GM21423 (cell line): ENCODE data around the gene LHX3.

Source experiments
- ATAC-seq: cut with Tn5 transposase; IDR thresholded peaks from one replicate; pipeline ENCODE4 v1.9.1; 2021; ENCODE audit warnings: mild to moderate bottlenecking, moderate library complexity; ENCODE audit not compliant: unreplicated experiment

The LHX3 gene

DNA sequence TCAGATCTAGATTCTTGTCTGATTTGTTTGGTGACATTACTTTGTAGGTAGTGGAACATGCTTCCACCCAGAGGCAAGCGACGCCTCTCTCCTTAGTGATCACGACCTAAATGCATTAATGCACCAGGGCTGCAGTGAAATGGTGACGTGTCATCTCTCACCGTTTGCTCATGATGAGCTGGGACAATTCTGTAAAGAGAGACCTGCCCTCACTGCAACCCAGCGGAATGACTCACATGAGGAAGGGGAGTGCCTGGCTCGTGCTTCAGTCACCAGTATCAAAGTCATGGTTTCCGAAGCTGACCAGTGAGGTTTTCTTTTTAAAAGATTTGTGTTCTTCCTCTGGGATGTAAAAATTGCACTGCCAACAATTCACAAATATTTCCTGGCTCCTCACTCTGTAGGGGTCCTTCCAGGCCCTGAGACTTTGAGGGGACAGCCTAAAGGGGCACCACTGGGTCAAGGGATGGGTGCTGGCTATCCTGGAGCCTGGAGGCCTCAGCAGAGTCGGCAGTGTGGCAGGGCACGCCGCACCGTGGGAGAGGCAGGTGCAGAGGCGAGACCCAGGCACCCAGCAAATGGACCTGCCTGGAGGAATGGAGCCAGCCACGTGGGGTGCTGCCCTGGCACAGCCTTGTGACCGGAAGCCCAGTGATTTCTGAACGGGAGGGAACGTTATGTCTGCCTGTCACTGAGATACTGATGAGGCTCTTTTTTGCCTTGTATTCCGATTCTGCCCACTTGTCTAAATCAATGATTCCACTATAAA is 23.4 kb upstream of the LHX3 start:
- no peak for ATAC-seq

DNA sequence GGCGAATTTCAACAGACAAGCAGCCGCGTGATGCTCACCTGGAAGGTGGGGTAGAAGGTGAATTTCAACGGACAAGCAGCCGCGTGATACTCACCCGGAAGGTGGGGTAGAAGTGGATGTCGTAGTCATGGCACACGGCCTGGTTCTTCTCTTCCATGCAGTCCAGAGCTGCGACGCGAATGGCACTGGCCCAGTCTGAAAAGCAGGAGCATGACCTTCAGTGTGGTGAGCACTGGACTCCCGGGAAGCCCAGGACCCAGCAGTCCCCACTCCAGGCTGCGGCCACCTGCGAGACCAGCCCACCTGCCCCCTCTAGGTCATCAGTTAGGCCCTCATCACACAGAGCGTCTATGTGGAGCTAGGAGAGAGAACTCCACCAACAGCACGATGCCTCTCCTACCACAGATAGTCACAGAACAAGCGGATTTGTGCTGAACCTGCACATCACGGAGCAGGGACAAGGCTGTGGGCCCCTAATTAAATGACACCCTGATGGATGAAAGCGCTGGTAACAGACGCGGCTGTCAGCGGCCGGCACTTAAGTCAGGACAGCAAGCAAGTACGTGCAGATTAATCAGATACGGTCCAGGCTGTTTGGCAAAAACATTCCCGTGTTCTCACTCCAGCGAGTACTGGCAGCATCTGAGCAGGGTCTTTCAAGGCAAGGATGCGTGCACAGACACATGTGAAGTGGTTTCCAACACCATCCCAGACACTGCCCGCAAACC is 21.9 kb upstream of the LHX3 start:
- no peak for ATAC-seq

DNA sequence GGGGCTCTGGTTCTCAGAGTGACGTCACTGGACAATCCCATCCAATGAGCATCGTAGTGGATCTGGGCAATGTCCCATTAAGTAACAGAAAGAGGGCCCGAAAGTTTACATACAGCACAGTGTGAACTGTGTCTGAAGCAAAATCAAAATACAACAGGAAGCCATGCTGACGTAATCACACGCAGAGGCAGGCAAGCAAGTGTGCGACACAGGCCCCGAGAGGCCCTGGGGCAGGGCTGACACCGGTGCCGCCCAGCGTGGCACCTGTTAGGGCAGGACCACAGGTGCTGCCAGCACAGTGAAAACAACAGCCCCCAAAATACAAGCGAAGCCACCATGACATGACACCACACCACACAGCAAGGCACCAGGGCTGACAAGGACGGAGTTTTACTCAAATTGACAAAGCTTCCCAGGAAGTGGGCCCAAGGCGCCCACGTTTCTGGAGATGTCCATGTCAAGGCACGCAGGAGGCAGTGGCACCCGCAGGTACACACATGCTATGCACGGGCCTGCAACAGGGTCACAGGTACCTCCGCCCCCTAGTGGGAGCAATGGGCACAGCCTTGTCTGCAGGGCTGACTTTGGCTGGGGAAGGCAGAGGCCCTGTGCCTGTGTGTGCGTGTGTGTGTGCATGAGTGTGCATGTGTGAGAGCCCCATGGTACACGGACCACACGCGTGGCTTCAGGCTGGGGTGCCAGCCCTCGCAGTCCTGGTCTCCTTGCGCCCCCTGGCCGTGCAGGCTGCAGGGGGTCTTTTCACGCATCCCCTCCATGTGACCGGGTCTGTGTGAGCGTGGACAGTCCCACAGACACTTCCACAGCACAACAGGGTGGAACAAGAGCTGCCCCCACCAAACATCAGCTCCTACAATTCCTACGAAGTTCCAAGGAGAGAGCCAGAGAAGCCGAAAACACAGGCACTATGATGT is 21.1 kb upstream of the LHX3 start:
- ATAC-seq, result peak; percentile 55

DNA sequence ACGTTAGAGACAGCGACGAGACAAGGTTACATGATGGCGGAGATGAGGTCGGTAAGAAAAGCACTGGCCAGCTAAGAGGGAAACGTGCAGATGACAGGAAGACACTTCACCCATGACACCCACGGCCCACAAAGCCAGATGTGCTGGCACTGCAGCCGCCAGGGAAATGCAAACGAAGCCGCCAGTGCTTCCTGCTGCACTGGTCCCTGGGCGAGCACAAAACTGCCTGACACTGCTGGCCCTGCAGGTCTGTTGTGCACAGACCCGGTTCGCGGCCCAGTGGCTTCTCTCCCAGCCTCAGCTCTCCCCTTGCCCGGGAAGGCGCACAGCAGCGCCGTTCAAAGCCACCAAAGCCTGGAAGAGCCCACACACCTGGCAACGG is 20.4 kb upstream of the LHX3 start:
- ATAC-seq, result peak; percentile 63

DNA sequence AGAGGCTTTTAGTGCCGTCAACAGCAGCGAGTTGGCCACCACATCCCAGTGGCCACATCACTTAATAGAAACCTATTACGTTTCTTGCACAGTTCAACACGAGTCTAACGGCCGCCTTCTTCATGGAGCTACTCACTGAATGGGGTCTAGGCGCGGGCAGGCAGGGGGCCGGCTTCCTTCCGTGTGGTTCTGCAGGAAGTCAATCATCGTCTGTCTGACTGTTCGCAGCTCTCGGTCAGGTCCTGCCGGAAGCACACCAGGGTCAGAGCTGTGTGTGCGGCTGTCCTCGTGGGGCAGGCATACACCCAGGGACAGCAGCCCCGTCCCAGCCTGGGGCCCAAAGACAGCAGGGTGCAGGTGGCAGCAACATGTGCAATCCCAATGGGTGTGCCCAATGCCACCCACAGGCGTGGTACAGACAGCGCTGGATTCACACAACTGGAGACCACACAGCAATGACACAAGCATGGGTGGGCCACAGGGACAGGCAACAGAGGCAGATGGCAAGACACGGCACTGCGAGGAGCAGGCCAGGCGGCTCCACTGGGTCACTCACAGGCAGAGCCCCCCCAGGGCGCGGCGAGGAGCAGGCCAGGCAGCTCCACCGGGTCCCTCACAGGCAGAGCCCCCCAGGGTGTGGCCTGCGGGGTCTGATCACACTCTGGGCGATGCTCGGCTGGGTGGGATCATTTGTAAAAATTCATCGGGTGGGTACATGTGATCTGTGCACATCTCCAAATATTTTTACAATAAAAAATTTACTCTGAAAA is 19.1 kb upstream of the LHX3 start:
- no peak for ATAC-seq

DNA sequence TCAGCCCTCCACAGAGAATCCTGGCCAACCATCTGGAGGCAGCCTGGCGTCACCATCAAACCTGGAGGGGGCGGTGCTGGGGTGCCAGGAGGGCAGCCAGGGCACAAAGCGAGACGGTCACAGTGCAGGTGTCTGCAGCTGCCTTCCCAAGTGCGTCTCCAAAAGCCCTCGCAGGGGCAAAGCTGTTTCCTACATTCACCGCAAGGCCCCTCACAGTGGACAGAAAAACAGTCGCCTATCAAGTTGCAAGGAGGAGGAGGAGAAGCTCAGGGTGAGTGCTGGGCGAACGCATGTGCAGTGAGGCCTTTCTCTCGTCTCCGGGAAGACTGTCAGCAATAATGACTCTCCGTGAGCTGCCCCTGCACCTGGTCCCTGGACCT is 18.0 kb upstream of the LHX3 start:
- no peak for ATAC-seq

DNA sequence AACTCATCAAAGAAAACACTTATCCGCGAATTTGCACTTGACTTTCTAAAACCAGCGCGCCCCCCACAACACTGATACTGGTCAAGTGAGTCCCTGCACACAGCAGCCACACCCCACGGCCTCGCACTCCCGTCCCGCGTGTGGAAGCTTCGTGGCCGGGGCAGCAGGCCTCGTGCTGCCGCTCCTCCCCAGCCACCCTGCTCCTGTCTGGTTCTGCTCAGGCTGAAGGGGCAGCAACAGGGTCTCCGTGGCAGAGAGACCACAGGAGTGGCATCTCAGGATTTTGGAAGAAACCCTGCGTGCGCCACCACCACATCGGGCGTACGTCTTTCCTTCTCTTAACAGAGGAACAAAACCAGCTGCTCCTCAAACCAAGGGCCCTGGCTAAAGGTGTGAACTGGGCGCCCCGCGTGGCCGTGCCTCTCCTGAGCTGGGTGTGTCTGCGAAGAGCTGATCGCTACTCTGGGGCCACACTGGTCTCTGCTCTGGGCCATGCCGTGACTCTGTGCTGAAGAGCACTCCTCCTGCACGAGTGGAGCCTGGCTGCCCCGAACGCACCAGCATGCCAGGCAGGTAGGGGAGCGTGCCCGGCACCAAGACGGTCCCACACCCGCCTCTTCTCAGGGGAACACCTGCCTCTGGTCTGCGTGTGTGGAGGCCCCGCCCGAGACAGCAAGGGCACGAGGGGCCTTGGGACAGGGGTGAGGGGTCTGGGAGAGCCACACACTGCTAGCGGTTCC is 17.4 kb upstream of the LHX3 start:
- ATAC-seq, result no peak

DNA sequence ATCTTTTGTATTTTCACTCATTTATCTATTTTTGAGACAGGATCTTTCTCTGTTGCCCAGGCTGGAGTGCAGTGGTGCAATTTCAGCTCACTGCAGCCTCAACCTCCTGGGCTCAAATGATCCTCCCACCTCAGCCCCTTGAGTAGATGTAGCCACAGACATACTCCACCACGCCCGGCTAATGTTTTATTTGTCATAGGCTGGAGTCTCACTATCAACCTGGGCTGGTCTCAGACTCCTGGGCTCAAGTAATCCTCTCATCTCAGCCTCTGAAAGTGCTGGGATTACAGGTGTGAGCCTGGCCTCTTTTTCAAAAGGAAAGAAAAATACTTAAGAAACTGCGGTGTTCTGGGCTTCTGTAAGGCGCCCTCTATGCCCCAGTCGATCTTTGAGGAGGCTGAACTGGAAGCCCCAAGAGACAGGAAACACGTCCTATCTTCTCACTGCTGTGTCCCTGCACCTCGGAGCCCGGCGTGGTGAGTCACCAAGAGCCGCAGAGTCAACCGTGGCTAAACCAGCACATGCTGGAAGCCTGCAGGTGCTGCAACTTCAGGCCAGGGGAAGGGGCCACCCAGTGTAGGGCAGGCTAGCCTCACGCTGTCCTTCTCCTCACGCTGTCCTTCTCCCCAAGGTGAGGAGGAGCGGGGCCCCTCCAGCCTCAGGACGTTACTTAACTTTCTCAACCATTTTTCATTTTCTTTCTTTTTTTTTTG is 15.2 kb upstream of the LHX3 start:
- no peak for ATAC-seq

DNA sequence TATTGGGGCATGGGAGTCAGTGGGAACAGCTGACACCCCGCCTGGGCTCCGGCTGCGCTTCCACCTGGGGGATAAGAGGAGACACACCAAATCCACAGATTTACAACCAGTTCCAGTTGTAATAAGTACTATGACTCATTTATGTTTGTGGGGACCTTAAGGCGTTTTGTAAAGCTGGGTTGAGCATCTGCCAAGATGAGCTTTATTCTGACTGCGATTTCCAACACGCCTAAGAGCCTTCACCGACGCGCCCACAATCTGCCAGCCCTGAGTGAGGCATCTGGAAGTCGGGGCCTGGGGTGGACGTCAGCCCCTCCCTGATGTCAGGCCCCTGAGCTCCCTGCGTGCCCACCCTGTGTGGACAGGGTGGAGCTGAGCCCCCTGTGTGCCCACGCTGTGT is 14.3 kb upstream of the LHX3 start:
- no peak for ATAC-seq

DNA sequence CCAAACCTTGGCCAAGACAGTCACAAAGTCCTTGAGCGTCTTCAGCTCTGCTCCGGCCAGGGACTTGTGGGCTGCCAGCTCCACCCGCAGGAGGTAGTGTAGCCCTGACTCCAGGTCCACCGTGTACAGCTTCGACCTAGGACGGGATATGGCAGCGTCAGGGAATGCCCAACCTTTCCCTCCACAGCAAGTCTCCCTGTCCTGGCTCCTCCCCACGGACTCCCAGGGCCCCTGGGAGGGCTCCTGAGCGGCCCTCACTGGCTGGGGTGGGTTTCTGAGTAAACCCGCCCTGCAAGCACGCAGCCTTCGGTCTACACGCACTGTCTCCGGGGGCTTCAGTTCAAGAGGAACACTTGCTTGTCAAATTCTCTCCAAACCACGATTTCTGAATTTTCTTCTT is 13.7 kb upstream of the LHX3 start:
- no peak for ATAC-seq

DNA sequence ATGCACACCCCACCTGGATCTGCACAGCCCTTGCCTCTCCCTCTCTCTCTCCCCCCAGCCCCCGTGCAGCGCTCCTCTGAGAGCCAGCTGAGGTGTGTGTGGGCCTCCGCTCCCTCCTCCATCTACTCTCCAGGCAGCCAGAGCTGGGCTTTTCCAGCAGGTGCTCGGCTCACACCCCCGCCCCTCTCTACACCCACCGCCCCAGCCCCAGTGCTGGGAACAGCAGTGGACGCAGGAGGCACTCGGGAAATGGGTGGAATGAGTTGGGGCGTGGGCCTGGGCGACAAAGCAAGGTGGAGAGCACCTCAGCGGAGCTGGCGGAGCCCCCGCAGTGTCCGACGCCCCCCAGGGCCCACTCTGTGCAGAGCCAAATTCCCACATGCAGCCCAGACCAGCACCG is 13.3 kb upstream of the LHX3 start:
- ATAC-seq, result no peak

DNA sequence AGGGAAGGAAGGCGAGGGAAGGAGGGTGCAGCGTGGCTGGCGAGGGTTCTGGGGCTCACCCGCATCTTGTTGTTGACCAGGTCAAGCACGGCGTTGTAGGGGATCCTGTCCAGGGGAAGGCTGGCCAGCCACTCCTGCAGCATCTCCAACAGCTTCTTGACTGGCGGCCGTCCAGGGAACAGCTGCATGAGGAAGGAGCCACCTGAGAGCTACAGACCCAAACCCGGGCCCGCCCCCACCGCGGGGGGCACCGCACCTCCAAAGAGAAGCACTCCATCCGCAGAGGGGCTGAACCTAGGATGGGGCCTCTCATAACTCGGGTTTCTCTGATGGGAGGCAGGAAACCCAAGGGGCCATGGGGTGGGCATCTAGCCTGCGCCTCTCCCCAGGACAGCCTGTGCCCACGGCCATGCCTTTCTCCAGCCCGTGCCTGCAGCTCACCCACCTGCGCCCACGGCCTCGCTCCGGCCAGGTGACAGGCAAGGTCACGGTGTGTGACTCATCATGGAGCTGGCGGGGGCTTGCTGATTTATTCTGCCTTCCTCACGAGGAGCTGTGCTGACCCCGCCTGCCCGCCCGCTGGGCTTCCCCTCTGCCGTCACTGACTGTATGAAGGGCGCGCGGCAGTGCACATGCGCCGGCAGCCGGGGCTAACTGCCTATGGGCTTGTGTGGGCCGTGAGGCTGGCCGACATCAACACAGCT is 11.8 kb upstream of the LHX3 start:
- no peak for ATAC-seq

DNA sequence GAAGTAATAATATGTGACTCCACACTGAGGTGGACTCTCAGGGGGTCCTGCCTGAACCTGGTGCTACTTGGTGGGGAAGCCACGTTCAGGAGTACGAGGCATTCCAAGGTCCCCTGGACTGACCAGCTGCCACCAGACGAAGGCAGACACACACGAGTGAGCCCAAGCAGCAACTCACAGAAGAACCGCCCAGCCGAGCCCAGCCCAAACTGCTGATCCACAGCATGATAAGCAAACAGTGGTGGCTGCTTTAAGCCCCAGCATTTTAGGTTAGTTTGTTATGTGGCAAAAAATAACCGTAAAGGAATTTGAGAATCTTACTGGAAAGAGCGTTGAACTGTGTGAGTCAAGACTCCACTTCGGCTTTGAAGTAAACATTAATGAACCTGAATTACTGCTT is 8.8 kb upstream of the LHX3 start:
- ATAC-seq, result no peak

DNA sequence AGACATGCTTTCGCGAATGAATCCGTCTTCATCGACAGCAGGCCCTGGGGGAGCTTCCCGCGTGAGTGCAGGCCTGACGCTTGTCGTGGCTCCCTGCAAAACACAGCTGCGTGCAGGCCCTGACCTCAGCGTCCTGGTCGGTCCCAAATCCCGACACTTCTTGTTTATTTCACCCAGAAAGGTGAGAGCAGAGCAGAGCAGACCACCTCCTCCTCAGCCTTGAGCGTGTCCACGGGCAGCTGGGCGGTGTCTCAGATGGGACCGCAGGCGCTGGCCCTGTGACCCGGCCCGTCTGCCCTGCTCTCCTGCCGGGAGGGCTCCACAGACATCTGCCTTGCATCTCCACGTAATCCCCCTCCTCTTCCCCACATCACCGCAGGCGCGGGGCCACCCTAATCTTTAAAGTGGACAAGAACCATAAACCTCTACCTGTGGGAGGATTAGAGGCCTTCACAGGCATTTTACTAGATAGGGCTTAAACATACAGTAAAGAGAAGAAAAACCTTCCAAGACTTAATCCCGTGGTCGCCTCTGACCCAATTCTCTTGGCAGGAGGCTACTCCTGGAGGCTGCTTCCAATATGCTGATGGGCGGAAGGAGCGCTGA is 7.5 kb upstream of the LHX3 start:
- no peak for ATAC-seq

DNA sequence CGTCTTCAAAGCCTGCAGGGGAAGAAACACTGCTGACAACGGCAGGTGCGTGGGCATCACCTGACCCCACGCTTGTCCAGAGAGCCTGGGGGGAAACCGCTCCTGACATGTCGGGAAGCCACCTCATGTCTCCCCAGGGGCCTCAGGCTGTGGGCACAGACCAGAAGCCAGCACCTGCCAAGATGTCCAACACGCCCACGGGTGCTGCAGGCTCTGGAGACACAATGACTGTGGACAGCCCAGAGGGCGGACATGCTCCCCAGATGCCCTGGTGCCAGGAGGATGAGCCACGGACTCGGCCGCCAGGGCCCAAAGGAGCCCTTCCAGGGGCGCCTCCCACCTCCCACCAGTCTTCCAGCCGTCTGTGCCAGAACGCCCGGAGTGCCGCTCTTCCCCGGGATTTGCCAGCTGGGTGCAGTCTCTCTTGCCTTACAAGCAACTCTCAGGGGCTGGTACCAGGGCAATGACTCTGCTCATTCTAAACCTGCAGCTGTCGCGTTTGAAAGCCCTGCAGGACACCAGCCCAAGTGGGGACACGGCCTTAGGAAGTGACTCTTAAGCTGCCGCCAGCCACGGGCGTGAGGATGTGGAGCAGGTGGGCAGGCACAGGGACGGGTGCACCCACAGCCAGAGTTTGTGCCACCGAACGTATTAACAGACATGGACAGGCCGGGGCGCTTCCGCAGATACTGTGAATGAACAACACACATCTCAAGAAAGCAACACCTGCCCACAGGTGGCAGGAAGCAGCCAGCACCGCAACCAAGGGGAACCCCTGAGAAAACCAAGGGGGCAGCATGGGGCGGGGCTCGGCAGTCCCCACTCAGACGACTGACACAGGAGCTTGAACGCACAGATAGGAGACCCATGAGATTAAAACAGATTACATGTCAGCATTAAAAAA is 6.8 kb upstream of the LHX3 start:
- no peak for ATAC-seq

DNA sequence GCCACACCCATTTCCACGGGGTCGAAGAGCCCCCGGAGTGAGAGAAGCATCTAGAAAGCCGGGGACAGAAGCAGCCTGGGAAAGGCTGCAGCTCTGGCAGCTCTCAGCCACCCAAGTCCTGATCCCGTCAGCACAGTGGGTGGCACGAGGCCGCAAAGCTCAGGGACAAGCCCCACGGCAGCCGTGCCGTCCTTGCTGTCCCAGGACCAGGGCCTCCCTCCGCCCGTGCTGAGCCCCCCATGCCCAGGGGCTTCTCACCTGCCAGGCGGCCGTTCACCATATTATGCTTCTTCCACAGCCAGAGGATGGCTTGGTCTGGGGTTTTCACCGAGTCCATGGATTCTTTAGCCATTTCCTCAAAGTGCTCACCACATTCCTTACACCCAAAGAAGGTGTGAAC is 6.1 kb upstream of the LHX3 start:
- no peak for ATAC-seq

DNA sequence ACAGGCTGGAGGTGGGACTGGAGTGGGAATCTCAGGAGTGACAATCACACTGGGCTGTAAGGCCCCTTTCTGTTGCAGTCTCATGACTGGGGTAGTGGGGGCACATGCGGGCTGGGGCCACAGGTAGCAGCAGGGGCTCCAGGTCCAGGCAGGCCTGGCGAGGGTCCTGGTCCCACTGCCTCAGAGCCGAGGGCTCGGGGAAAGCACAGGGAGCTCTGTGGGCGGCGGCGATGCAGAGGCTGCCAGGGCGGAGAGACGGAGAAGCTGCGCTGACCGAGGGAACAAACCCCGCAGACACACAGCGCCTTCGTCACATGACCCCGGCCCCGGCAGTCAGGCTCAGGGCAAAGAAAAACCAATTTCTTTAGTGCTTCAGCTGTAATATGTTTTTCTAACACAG is 5.3 kb upstream of the LHX3 start:
- ATAC-seq, result no peak

DNA sequence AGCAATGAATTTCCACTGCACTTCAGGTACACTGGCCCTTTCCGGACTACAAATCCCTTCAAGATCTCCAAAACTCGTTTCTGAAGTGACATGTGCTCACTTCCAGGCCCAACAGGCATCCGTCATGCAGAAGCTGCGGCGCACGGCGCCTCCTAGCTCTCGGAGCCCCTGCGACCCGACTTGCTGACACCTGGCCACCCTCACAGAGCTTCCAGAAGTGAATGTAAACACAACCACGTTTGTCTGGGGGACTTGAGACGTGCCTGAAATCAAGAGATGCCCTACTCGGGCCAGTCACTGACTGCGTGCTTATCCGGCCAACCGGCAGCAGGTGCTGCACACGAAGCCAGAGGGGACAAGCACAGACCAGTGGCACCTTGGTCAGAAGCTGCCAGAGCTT is 4.9 kb upstream of the LHX3 start:
- ATAC-seq, result no peak
